ENCODE data around the gene FARP2. TPM values are rescaled to one million over a fixed set of nuclear protein-coding genes. Genes with fewer than 3 reads are reported as not detected.
"Not testable (repeated sequence)": the region's sequence is repeated elsewhere in the genome, so short reads cannot be mapped to it uniquely, and the experiment has no call there.

Gene FARP2
- total RNA-seq, 4 donors from 2014 or later, result 10.7 to 20.1 (median 13.6) TPM

DNA sequence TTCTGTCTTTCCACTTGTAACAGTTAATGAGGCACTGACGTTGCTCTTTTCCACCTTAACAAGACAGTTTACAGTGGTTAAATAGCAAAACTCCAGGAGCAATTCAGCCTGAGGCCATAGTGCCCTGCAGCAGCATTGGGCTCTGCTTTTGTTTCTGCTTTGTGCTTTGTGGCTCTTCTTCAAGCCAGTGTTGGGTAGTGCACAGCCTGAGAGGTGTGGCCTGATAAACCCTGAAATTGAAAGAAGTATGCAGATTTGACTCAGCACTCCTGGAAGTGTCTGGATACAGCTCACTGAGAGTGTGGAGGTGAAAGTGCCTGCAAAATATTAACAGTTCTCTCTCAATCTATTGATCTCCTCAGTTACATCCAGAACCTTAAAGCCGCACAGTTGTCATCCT lies 89.3 kb downstream of the FARP2 start:
- intact Hi-C loops (cut with DNase I; ENCODE audit: low total_unique reads) (no loop called here), in situ Hi-C loops (cut with MboI; ENCODE audit: low sequenced_read_pairs in 4 of 4) (no loop called here)
- Histone ChIP-seq H3K27ac (no peak overlapping the region), H3K9me3 (no peaks in the 10 kb centered on the region), H3K4me1 (no peaks in the 10 kb centered on the region), H3K36me3 (peaks cover 0 to 21% of the 10 kb centered on the region in 2 donors), H3K4me3 (no peak overlapping the region), H3K27me3 (no peaks in the 10 kb centered on the region)
- DNase-seq (no peak), ATAC-seq (no peak)
- TF ChIP-seq CTCF (IDR thresholded peaks at IDR 0.05 in 4 of 5, conservative IDR thresholded peaks at IDR 0.05 in 1 of 5) (no peak), POLR2A (IDR thresholded peaks at IDR 0.05) (no peak)

GRCh38 chr2:241450092-241450491 lies 94.0 kb downstream of the FARP2 start:
- ATAC-seq; H3K9me3 ChIP-seq; H3K4me1 ChIP-seq; H3K36me3 ChIP-seq; DNase-seq; in situ Hi-C loops (cut with MboI; ENCODE audit: low sequenced_read_pairs in 4 of 4); H3K27ac ChIP-seq; H3K4me3 ChIP-seq; H3K27me3 ChIP-seq; intact Hi-C loops (cut with DNase I; ENCODE audit: low total_unique reads): not testable (repeated sequence)

GRCh38 chr2:241451840-241452506 lies 95.9 kb downstream of the FARP2 start:
- no peak for DNase-seq
- intact Hi-C loops (cut with DNase I; ENCODE audit: low total_unique reads) (no loop called here), in situ Hi-C loops (cut with MboI; ENCODE audit: low sequenced_read_pairs in 4 of 4) (no loop called here)
- Histone ChIP-seq H3K27ac (no peak overlapping the region), H3K9me3 (no peaks in the 10 kb centered on the region), H3K27me3 (no peaks in the 10 kb centered on the region), H3K4me3 (no peak overlapping the region), H3K4me1 (peaks cover 0 to 8% of the 10 kb centered on the region in 2 donors), H3K36me3 (no peaks in the 10 kb centered on the region)
- ATAC-seq, result peak; percentile 53 to 78
- TF ChIP-seq CTCF (IDR thresholded peaks at IDR 0.05 in 4 of 5, conservative IDR thresholded peaks at IDR 0.05 in 1 of 5) (no peak), POLR2A (IDR thresholded peaks at IDR 0.05) (no peak)

DNA sequence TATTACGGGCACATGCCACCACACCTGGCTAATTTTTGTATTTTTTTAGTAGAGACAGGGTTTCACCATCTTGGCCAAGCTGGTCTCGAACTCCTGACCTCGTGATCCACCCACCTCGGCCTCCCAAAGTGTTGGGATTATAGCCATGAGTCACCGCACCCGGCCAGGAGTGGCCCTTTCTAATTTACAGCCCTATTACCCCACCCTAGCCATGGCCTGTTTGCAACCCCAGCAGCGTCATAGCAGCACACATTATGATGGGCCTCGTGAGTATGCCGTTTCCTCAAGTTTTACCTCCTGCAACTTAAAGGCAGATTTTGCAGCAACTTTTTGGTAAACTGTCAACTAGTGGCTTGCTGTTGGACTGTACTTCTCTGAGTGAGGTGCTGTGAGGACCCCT lies 97.8 kb downstream of the FARP2 start:
- intact Hi-C loops (cut with DNase I; ENCODE audit: low total_unique reads); H3K27me3 ChIP-seq; H3K4me3 ChIP-seq; H3K4me1 ChIP-seq; H3K27ac ChIP-seq; in situ Hi-C loops (cut with MboI; ENCODE audit: low sequenced_read_pairs in 4 of 4); H3K36me3 ChIP-seq; DNase-seq; ATAC-seq; H3K9me3 ChIP-seq: not testable (repeated sequence)

DNA sequence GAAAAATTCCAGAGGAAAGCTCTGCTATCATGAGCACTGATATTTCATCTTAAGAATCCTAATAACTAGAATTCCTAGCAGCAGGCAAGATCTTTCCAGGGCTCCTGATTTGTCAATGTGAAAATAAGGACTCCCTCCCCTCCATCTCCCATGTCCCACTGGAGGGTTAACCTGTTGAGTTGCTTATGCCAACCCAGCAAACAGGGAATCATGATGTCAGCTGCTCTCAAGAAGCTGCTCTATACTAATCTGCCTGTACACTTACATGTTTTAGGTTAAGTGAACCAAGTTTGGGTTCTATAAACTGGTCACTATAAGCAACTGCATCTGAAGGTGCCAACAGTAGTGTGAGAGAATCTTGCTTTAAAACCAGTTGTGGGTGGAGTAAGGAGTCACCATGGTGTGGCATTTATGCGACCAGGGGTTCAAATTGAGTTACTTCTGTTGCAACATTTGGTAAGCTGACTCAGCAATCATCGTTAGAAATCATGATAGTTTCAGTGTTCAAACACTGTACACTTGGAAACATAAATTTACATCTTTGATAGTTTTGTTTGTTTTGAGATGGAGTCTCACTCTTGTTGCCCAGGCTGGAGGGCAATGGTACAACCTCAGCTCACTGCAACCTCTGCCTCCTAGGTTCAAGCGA lies 98.9 kb downstream of the FARP2 start:
- intact Hi-C loops (cut with DNase I; ENCODE audit: low total_unique reads), result no loop called here
- ATAC-seq (no peak), DNase-seq (no peak)
- no peaks in the 10 kb centered on the region for H3K36me3 ChIP-seq
- no peak overlapping the region for H3K4me3 ChIP-seq
- peaks cover 0 to 8% of the 10 kb centered on the region in 2 donors for H3K4me1 ChIP-seq
- no peak for TF ChIP-seq POLR2A (IDR thresholded peaks at IDR 0.05)
- TF ChIP-seq CTCF (IDR thresholded peaks at IDR 0.05 in 4 of 5, conservative IDR thresholded peaks at IDR 0.05 in 1 of 5), result no peak
- in situ Hi-C loops (cut with MboI; ENCODE audit: low sequenced_read_pairs in 4 of 4), result no loop called here
- no peaks in the 10 kb centered on the region for H3K9me3 ChIP-seq
- no peaks in the 10 kb centered on the region for H3K27me3 ChIP-seq
- H3K27ac ChIP-seq, result no peak overlapping the region

Data from gastrocnemius medialis (tissue), 4 donors.